ENCODE data around the gene SLIT1.

SLIT1 gene

DNA sequence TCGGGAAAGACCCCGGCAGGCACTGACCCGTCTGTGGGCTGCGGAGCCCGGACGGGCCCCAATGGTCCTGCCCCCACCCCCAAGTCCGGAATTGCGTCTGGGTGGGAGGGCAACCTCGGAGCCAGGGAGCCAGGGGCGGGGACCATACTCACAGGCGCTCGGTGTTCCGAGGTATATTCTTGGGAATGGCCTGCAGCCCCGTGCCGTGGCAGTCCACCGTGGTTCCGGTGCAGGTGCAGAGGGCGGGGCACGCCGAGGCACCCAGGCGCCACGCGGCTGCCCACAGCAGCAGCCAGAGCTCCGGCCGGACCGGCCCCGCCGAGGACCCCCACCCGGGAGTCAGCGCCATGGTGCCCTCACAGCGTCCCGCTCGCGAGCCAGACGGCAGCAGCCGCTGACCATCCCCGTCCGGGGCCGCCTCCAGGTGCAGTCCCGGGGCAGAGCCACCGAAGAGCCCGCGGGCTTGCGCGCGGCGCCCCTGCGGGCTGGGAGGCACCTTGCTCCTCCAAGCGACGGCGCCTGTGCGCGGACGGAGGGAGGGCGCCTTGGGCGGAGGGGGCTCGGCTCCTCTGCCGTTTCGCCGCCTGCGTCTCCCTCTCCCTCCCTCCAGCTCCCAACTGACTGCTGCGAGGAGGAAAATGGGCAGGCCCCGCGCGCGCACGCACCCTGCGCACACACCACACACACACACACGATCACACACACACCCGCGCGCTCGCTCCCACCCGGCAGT is at the start of gene SLIT1:
TSS of gene SLIT1 (minus strand) at position 634 of the 733 bp plus-strand sequence. CDS start at position 349, 285 bp downstream.
- Mint-ChIP-seq H3K27ac (no peak within 1 kb of the TSS), H3K27me3 (peaks cover 9% of the 10 kb centered on the region), H3K9me3 (no peaks in the 10 kb centered on the region), H3K4me1 (peaks cover 17% of the 10 kb centered on the region), H3K4me3 (peak within 1 kb of the TSS; percentile 67 to 75)
- DNase-seq (no peak), ATAC-seq (peak; percentile 49)

DNA sequence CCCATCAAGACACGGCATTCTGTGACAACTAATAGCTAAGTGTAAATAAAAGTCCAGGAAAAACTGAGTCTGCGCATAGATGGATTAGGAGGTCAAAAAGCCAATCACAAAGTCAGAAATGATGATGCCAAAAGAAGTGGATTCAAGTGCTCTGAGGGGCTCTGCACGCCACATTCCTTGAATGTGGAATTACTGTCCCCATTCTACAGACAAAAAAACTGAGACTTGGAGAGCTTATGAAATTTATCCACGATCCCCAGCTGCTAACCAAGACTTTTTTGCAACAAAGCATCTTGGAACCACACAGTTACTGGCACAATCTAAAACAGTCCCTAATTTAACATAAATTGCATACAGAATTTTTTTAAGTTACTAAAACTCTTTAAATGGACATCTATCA is 49.6 kb upstream of the SLIT1 start:
- no peaks in the 10 kb centered on the region for H3K9me3 Mint-ChIP-seq
- DNase-seq: no peak
- H3K4me3 Mint-ChIP-seq: no peak overlapping the region
- ATAC-seq: no peak
- H3K27me3 Mint-ChIP-seq: no peaks in the 10 kb centered on the region
- no peaks in the 10 kb centered on the region for H3K4me1 Mint-ChIP-seq
- H3K27ac Mint-ChIP-seq: no peak overlapping the region

DNA sequence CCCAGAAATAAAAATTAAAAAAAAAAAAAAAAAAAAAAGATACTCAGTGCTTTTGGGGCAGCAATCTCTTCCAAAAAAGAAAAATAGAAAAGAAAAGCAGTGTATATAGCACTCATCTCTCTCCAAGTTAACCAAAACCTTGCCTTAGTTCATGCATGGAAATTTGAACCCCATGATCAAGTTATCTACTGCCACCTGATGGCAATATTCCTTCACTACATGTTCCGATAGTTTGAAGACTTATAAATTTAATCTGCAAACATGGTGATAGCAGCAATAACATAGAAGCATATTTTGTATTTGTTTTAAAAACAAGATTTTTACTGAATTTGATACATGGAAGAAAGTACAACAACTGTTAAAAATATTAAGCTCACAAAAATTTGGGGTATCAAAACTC is 48.6 kb upstream of the SLIT1 start:
- no peaks in the 10 kb centered on the region for H3K9me3 Mint-ChIP-seq
- no peak overlapping the region for H3K4me3 Mint-ChIP-seq
- ATAC-seq: no peak
- H3K4me1 Mint-ChIP-seq: no peaks in the 10 kb centered on the region
- no peaks in the 10 kb centered on the region for H3K27me3 Mint-ChIP-seq
- no peak overlapping the region for H3K27ac Mint-ChIP-seq
- no peak for DNase-seq

DNA sequence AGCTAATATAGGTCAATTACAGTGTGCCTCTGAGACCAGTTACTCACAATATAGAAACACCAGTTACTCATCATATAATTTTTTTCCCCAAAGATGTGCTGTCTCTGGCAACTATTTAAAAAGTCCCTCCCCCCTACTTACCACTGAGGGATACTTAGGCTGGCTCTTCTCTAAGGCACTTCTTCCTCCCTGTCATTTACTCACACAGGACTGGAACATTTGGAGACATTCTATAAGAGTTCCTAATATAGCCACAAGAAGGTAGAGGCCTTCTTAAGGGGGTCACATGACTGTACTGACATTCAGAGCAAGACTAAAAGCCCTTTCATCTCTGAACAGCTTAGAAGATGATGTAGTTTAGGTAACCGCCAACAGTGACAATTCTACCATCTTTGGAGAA is 44.4 kb upstream of the SLIT1 start:
- ATAC-seq (peak; percentile 93), DNase-seq (no peak)
- H3K4me3 Mint-ChIP-seq: no peak overlapping the region
- no peaks in the 10 kb centered on the region for H3K9me3 Mint-ChIP-seq
- H3K4me1 Mint-ChIP-seq: no peaks in the 10 kb centered on the region
- no peaks in the 10 kb centered on the region for H3K27me3 Mint-ChIP-seq
- peak overlapping the region in 1 of 2 donors; percentile 53 for H3K27ac Mint-ChIP-seq

DNA sequence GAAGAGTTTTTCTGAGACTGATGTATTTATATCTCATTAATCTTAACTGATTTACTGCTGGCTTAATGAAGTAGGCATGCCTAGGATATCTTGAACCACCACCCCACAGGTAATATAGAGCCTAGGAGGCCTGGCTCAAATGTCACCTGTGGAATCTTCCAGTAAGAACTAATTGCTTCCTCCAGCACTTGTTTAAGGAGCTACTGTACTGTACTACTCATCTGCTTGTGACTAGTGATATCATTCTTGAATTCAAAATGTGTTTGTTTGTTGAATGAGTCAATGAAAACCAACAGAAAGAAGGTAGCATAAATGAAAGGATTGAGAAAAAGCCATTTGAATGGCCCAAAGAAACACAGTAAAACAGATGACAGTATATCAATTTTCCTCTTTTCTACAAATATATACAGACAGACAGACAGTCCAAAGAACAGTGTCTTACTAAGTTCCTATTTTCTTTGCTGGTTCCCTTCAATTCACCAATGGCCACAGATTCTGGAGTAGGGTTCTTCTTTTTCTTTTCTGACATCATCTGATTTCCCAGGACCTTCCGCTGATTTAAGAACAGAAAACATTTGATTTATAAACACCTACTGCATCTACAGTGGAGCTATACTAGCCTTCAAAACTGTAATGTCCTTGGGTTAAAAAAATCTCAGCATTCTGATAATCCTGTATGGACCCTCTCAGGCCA is 43.7 kb upstream of the SLIT1 start:
- Mint-ChIP-seq H3K27me3 (no peaks in the 10 kb centered on the region), H3K4me3 (no peak overlapping the region), H3K4me1 (peaks cover 6% of the 10 kb centered on the region), H3K27ac (peak overlapping the region in 1 of 2 donors; percentile 53), H3K9me3 (no peaks in the 10 kb centered on the region)
- ATAC-seq (no peak), DNase-seq (no peak)

DNA sequence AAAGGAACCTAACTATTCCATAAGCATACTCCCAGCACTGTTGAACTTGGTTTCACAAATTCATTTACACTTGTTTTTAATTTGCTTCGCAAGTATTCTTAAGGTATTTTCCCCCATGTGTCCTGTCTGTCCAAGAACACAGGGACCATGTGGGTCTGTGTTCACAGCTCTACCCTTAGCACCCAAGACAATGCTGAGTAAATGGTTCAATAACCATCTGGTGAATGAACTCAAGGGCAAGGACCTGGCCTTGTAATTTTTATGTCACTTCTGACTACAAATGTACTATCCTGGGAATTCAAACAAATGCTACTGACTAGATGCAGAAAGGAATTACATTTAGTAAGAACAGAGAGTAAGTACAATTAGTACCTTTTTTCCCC is 43.0 kb upstream of the SLIT1 start:
- ATAC-seq: no peak
- H3K9me3 Mint-ChIP-seq: no peaks in the 10 kb centered on the region
- peaks cover 6% of the 10 kb centered on the region for H3K4me1 Mint-ChIP-seq
- no peak for DNase-seq
- no peaks in the 10 kb centered on the region for H3K27me3 Mint-ChIP-seq
- H3K27ac Mint-ChIP-seq: no peak overlapping the region
- no peak overlapping the region for H3K4me3 Mint-ChIP-seq

DNA sequence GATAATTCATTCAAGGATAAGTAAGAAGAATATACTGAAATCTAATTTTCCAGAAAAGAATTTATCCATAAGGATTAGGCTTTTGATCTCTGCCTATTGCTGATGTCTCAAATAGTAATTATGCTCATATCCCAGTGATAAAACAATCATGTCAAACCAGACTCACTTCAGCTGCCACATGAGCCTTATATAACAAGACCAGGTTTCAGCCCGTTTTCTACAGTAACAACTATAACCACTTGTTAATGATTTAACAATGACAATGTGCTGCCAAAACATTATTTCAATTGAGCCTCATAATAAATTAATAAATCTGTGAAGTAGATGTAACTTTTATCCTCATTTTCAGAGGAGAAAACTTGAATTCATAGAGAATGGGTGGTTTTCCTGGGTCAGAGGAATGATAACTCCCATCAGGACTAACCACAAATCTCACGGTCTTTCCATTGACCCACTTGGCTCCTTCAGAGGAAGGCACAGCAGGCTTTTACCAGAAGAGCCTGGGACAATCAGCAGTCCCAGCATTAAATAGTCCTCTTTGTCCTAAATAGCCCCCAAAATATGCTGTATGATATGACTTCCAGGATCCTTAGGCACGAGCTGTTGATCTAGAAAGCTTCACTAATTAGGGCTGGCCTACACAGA is 42.5 kb upstream of the SLIT1 start:
- H3K27ac Mint-ChIP-seq: no peak overlapping the region
- no peaks in the 10 kb centered on the region for H3K9me3 Mint-ChIP-seq
- no peak overlapping the region for H3K4me3 Mint-ChIP-seq
- peaks cover 6% of the 10 kb centered on the region for H3K4me1 Mint-ChIP-seq
- ATAC-seq (no peak), DNase-seq (no peak)
- H3K27me3 Mint-ChIP-seq: no peaks in the 10 kb centered on the region

DNA sequence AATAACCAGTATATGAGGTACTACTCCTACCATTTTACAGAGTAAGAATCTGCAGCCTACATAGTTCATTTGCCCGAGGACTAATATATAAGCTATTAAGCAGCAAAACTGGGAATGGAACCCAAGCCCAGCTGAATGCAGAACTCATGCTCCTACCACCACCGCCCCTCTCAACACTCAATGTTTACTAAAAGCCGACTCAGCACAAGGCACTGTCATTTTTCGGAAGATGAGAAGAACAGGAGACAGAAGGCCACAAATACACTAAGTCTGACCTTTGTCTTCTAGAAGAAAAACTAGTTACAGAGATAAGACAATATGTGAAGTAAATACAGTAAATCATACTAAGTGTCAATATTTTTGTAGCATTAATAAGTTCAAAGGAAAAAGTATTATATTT is 40.6 kb upstream of the SLIT1 start:
- no peak for ATAC-seq
- H3K9me3 Mint-ChIP-seq: no peaks in the 10 kb centered on the region
- H3K27ac Mint-ChIP-seq: no peak overlapping the region
- H3K4me3 Mint-ChIP-seq: no peak overlapping the region
- H3K4me1 Mint-ChIP-seq: peaks cover 6% of the 10 kb centered on the region
- no peaks in the 10 kb centered on the region for H3K27me3 Mint-ChIP-seq
- DNase-seq: no peak

DNA sequence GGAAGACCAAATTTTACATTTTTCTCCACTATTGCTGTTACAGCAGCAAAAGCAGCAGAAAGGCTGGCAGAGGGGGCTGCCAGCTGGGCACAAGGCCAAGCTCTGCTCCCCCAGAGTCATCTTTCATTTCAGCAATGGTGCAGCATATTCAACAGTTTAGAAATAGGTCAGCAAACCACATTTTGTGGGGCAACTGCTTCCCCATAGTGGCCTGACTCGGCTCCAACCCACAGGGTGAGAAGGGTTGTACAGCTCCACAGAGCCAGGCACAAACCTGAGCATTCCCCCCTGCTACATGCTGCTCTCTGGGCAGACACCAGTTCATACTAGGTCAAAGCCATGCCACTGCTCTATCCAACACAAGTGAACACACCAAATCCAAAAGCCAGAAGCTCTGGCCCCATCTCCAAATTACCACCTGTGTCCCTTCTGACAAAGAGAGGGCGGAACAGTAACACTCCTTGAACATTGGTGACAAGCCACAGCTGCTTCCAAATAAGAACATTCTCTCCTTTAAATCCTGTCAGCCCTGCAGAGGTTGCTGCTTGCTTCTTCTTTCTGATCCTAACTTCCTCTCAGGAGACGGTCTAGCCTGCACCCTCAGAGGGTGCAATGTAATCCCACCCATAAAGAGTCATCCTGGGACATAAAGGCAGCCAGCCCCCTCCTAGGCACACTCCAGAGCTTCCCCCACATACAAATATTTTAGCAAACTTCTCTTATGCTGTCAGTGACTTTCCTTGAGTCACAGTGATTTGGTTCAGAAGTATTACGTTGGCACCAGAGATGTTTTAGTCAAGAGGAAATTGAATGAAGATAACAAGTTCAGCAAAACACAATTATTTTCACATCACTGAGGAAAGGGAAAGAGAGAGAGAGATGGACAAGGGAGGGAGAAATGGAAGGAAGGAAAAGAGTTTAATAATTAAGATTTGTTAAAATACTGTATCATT is 39.0 kb upstream of the SLIT1 start:
- Mint-ChIP-seq H3K9me3 (no peaks in the 10 kb centered on the region), H3K27ac (no peak overlapping the region)

DNA sequence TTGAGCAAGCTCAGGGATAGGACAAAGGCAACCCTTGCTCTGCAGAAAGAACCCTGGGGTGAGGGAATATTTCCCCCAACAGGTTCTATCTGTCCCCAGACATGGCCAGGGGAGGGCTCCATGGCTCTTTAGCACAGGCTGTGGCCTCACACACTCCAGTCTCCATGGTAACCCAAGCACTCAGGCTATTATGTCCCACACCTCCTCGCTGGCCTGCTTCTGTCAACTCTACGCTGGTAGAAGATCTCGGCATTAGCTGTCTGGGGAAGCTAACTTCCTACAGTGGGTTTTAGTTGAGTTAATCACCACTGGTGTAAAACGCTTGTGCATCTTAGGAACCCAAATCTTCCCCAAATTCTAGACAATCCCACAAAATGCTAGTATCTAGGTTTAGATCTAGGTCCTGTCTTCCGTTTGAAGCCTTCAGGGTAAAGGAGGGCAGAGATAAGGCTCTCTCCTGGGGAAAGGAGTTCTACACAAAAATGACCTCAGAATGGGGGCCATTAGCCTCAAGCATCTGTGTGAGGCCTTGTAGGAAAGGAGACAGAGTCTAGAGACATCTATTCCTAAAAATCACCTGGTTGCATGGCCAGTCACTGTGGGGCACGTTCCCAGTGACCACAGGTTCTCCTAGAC is 36.7 kb upstream of the SLIT1 start:
- no peak overlapping the region for H3K27ac Mint-ChIP-seq
- H3K4me1 Mint-ChIP-seq: peaks cover 23% of the 10 kb centered on the region
- H3K4me3 Mint-ChIP-seq: no peak overlapping the region
- ATAC-seq (no peak), DNase-seq (no peak)
- no peaks in the 10 kb centered on the region for H3K27me3 Mint-ChIP-seq
- no peaks in the 10 kb centered on the region for H3K9me3 Mint-ChIP-seq

More for the DNA sequence above, 39.0 kb upstream of the SLIT1 start:
- Mint-ChIP-seq H3K27me3 (no peaks in the 10 kb centered on the region), H3K4me3 (no peak overlapping the region), H3K4me1 (peaks cover 6% of the 10 kb centered on the region)
- DNase-seq: peak in 1 of 2 donors; percentile 26
- peak; percentile 91 for ATAC-seq

DNA sequence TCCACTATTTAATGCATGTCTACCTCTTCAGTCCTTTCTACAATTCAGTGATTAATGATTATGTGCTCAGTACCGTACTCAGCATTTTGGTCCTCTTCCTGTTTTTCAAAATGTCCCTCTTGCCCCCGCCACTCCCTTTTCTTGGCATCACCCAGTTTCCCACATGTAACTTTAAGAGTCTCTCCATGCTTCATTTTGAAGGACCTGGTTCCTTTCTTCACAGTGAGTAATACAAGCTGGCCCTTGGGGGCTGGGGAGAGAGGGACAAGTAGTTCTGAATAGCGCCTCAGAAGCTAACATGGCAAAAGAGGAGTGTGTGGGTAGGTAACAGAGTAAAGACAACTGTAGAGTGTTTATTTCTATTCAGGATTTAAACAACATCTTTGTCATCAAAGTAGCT is 34.6 kb upstream of the SLIT1 start:
- DNase-seq (no peak), ATAC-seq (no peak)
- peak overlapping the region in 1 of 2 donors; percentile 89 for H3K27ac Mint-ChIP-seq
- peaks cover 35% of the 10 kb centered on the region for H3K4me1 Mint-ChIP-seq
- H3K9me3 Mint-ChIP-seq: no peaks in the 10 kb centered on the region
- no peaks in the 10 kb centered on the region for H3K27me3 Mint-ChIP-seq
- no peak overlapping the region for H3K4me3 Mint-ChIP-seq

DNA sequence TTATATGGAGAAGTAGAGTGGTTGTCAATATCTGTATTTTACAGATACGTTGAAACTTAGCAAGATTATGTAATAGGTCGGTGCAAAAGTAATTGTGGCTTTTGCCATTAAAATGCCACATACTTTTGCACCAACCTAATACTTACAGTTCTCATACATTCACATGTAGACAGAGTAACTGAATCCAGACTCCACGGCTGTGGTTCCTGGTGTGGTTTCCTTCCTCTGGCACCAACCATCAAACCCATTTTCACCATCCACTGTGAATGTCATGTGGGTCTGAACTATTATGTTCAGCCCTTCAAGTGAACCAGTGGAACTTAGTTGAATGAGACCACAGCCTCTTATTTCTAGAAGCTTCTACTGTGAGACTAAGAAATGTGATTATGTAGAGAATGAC is 31.5 kb upstream of the SLIT1 start:
- Mint-ChIP-seq H3K4me1 (peaks cover 29% of the 10 kb centered on the region), H3K4me3 (no peak overlapping the region), H3K27me3 (no peaks in the 10 kb centered on the region), H3K9me3 (no peaks in the 10 kb centered on the region), H3K27ac (peak overlapping the region in 1 of 2 donors; percentile 98)
- ATAC-seq: peak; percentile 41
- DNase-seq: no peak

DNA sequence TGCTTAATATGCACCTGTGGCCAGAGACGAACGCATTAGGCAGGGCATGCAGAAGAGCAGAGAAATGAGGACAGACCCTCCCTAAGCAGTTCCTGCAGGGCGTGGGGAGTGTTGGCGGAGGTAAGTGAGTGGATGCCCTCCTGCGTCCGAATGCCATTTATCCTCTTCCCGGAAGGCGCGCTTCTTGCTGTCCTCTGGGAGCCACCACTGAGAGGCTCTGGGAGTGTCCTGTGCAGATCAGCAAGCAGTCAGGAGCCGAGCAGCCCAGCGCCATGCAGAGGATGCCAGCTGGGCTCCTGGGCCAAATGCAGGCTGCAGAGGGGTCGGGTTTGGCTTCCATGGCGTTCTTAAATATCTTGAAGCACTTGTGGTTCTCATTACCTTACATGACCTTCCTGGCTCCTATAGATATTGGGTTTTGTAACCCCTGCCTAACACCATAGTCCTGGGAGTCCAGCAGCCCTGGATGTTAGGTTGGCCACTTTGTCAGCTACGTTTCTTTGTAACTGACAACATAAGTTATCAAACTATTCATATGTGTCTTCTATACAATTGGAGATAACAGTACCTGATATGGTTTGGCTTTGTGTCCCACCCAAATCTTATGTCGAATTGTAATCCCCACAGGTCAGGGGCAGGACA is 30.0 kb upstream of the SLIT1 start:
- DNase-seq (no peak), ATAC-seq (no peak)
- Mint-ChIP-seq H3K4me1 (peaks cover 29% of the 10 kb centered on the region), H3K9me3 (no peaks in the 10 kb centered on the region), H3K27me3 (no peaks in the 10 kb centered on the region), H3K4me3 (no peak overlapping the region), H3K27ac (no peak overlapping the region)

DNA sequence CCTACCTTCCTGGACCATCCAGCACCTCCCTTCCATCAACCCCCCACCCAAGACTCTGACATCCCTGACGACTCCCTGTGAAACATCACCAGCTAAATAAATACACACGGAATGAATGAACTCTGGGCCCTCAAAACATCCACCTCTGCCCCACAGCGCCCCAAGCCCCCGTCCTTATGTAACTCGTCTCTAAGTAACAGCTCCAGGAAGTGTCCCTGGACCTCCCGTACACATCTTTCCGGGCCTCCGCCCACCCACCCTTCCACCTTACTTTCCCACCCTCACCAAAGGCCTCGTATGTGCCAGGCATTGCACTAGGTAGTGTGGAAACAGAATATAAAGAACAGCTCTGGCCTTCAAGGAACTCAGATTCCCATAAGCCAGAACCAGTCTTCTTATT is 27.7 kb upstream of the SLIT1 start:
- DNase-seq (no peak), ATAC-seq (no peak)
- Mint-ChIP-seq H3K9me3 (no peaks in the 10 kb centered on the region), H3K27me3 (no peaks in the 10 kb centered on the region), H3K4me1 (peaks cover 21% of the 10 kb centered on the region), H3K27ac (peak overlapping the region in 1 of 2 donors; percentile 13), H3K4me3 (no peak overlapping the region)

All from stimulated activated naive CD8-positive, alpha-beta T cell treated with anti-CD3 and anti-CD28 coated beads, Interleukin-15, amount 100 ng/mL, for 72 hours (primary cell).